ENCODE measurements around the gene ABCC2.
A peak's percentile ranks its signal among the peaks of the same experiment; 100 is the strongest.

The ABCC2 gene

GRCh38 chr10:99791831-99792230, 9.4 kb downstream of the ABCC2 start:
- no peaks in the 10 kb centered on the region for H3K27me3 ChIP-seq (ENCODE audit: low read depth, low read length)
- no peaks in the 10 kb centered on the region for H3K36me3 ChIP-seq (ENCODE audit: control insufficient read depth in 1 of 2, insufficient read depth in 2 of 2, low read length in 2 of 2)
- no peak overlapping the region for H3K27ac ChIP-seq (ENCODE audit: low read length)
- H3K4me3 ChIP-seq (ENCODE audit: low read depth in 1 of 2, low read length in 2 of 2), result no peak overlapping the region
- peaks cover 0 to 5% of the 10 kb centered on the region in 2 donors for H3K4me1 ChIP-seq (ENCODE audit: control insufficient read depth in 1 of 2, insufficient read depth in 2 of 2, low read length in 2 of 2)
- H3K9me3 ChIP-seq (ENCODE audit: control insufficient read depth in 1 of 2, low read length in 2 of 2), result no peaks in the 10 kb centered on the region

GRCh38 chr10:99793819-99794218, 11.4 kb downstream of the ABCC2 start:
- Histone ChIP-seq H3K4me1 (ENCODE audit: control insufficient read depth in 1 of 2, insufficient read depth in 2 of 2, low read length in 2 of 2) (peaks cover 0 to 5% of the 10 kb centered on the region in 2 donors), H3K36me3 (ENCODE audit: control insufficient read depth in 1 of 2, insufficient read depth in 2 of 2, low read length in 2 of 2) (no peaks in the 10 kb centered on the region), H3K27ac (ENCODE audit: low read length) (no peak overlapping the region), H3K4me3 (ENCODE audit: low read depth in 1 of 2, low read length in 2 of 2) (no peak overlapping the region), H3K27me3 (ENCODE audit: low read depth, low read length) (no peaks in the 10 kb centered on the region), H3K9me3 (ENCODE audit: control insufficient read depth in 1 of 2, low read length in 2 of 2) (no peaks in the 10 kb centered on the region)

GRCh38 chr10:99796928-99797327, 14.5 kb downstream of the ABCC2 start:
- no peak overlapping the region for H3K27ac ChIP-seq (ENCODE audit: low read length)
- no peaks in the 10 kb centered on the region for H3K27me3 ChIP-seq (ENCODE audit: low read depth, low read length)
- no peaks in the 10 kb centered on the region for H3K4me1 ChIP-seq (ENCODE audit: control insufficient read depth in 1 of 2, insufficient read depth in 2 of 2, low read length in 2 of 2)
- H3K36me3 ChIP-seq (ENCODE audit: control insufficient read depth in 1 of 2, insufficient read depth in 2 of 2, low read length in 2 of 2), result no peaks in the 10 kb centered on the region
- H3K4me3 ChIP-seq (ENCODE audit: low read depth in 1 of 2, low read length in 2 of 2), result no peak overlapping the region
- H3K9me3 ChIP-seq (ENCODE audit: control insufficient read depth in 1 of 2, low read length in 2 of 2), result no peaks in the 10 kb centered on the region

- no peak overlapping the region for H3K4me3 ChIP-seq (ENCODE audit: low read depth in 1 of 2, low read length in 2 of 2)
- H3K27me3 ChIP-seq (ENCODE audit: low read depth, low read length), result no peaks in the 10 kb centered on the region
- H3K36me3 ChIP-seq (ENCODE audit: control insufficient read depth in 1 of 2, insufficient read depth in 2 of 2, low read length in 2 of 2), result no peaks in the 10 kb centered on the region
- no peak overlapping the region for H3K27ac ChIP-seq (ENCODE audit: low read length)
- H3K4me1 ChIP-seq (ENCODE audit: control insufficient read depth in 1 of 2, insufficient read depth in 2 of 2, low read length in 2 of 2), result no peaks in the 10 kb centered on the region
- H3K9me3 ChIP-seq (ENCODE audit: control insufficient read depth in 1 of 2, low read length in 2 of 2), result no peaks in the 10 kb centered on the region
These were observed 15.6 kb downstream of the ABCC2 start for GRCh38 chr10:99798031-99798430.

GRCh38 chr10:99798920-99799319, 16.5 kb downstream of the ABCC2 start:
- no peak overlapping the region for H3K27ac ChIP-seq (ENCODE audit: low read length)
- no peaks in the 10 kb centered on the region for H3K36me3 ChIP-seq (ENCODE audit: control insufficient read depth in 1 of 2, insufficient read depth in 2 of 2, low read length in 2 of 2)
- H3K27me3 ChIP-seq (ENCODE audit: low read depth, low read length), result no peaks in the 10 kb centered on the region
- no peaks in the 10 kb centered on the region for H3K9me3 ChIP-seq (ENCODE audit: control insufficient read depth in 1 of 2, low read length in 2 of 2)
- H3K4me3 ChIP-seq (ENCODE audit: low read depth in 1 of 2, low read length in 2 of 2), result no peak overlapping the region
- no peaks in the 10 kb centered on the region for H3K4me1 ChIP-seq (ENCODE audit: control insufficient read depth in 1 of 2, insufficient read depth in 2 of 2, low read length in 2 of 2)

GRCh38 chr10:99799613-99800012, 17.2 kb downstream of the ABCC2 start:
- H3K27me3 ChIP-seq (ENCODE audit: low read depth, low read length), result no peaks in the 10 kb centered on the region
- no peaks in the 10 kb centered on the region for H3K4me1 ChIP-seq (ENCODE audit: control insufficient read depth in 1 of 2, insufficient read depth in 2 of 2, low read length in 2 of 2)
- H3K9me3 ChIP-seq (ENCODE audit: control insufficient read depth in 1 of 2, low read length in 2 of 2), result no peaks in the 10 kb centered on the region
- H3K36me3 ChIP-seq (ENCODE audit: control insufficient read depth in 1 of 2, insufficient read depth in 2 of 2, low read length in 2 of 2), result no peaks in the 10 kb centered on the region
- no peak overlapping the region for H3K4me3 ChIP-seq (ENCODE audit: low read depth in 1 of 2, low read length in 2 of 2)
- H3K27ac ChIP-seq (ENCODE audit: low read length), result no peak overlapping the region

- Histone ChIP-seq H3K36me3 (ENCODE audit: control insufficient read depth in 1 of 2, insufficient read depth in 2 of 2, low read length in 2 of 2) (no peaks in the 10 kb centered on the region), H3K4me3 (ENCODE audit: low read depth in 1 of 2, low read length in 2 of 2) (no peak overlapping the region), H3K27ac (ENCODE audit: low read length) (no peak overlapping the region), H3K9me3 (ENCODE audit: control insufficient read depth in 1 of 2, low read length in 2 of 2) (no peaks in the 10 kb centered on the region), H3K4me1 (ENCODE audit: control insufficient read depth in 1 of 2, insufficient read depth in 2 of 2, low read length in 2 of 2) (peaks cover 0 to 2% of the 10 kb centered on the region in 2 donors), H3K27me3 (ENCODE audit: low read depth, low read length) (no peaks in the 10 kb centered on the region)
These were observed 22.0 kb downstream of the ABCC2 start for GRCh38 chr10:99804471-99804870.

- H3K27me3 ChIP-seq (ENCODE audit: low read depth, low read length), result no peaks in the 10 kb centered on the region
- H3K27ac ChIP-seq (ENCODE audit: low read length), result no peak overlapping the region
- no peaks in the 10 kb centered on the region for H3K9me3 ChIP-seq (ENCODE audit: control insufficient read depth in 1 of 2, low read length in 2 of 2)
- H3K36me3 ChIP-seq (ENCODE audit: control insufficient read depth in 1 of 2, insufficient read depth in 2 of 2, low read length in 2 of 2), result no peaks in the 10 kb centered on the region
- H3K4me3 ChIP-seq (ENCODE audit: low read depth in 1 of 2, low read length in 2 of 2), result no peak overlapping the region
- H3K4me1 ChIP-seq (ENCODE audit: control insufficient read depth in 1 of 2, insufficient read depth in 2 of 2, low read length in 2 of 2), result peaks cover 0 to 6% of the 10 kb centered on the region in 2 donors
These were observed 22.8 kb downstream of the ABCC2 start for GRCh38 chr10:99805190-99805589.

GRCh38 chr10:99806091-99806490, 23.7 kb downstream of the ABCC2 start:
- H3K4me1 ChIP-seq (ENCODE audit: control insufficient read depth in 1 of 2, insufficient read depth in 2 of 2, low read length in 2 of 2), result peaks cover 0 to 6% of the 10 kb centered on the region in 2 donors
- no peaks in the 10 kb centered on the region for H3K9me3 ChIP-seq (ENCODE audit: control insufficient read depth in 1 of 2, low read length in 2 of 2)
- H3K36me3 ChIP-seq (ENCODE audit: control insufficient read depth in 1 of 2, insufficient read depth in 2 of 2, low read length in 2 of 2), result no peaks in the 10 kb centered on the region
- H3K4me3 ChIP-seq (ENCODE audit: low read depth in 1 of 2, low read length in 2 of 2), result no peak overlapping the region
- no peak overlapping the region for H3K27ac ChIP-seq (ENCODE audit: low read length)
- no peaks in the 10 kb centered on the region for H3K27me3 ChIP-seq (ENCODE audit: low read depth, low read length)

- H3K27ac ChIP-seq (ENCODE audit: low read length), result no peak overlapping the region
- H3K4me3 ChIP-seq (ENCODE audit: low read depth in 1 of 2, low read length in 2 of 2), result no peak overlapping the region
- H3K4me1 ChIP-seq (ENCODE audit: control insufficient read depth in 1 of 2, insufficient read depth in 2 of 2, low read length in 2 of 2), result peaks cover 0 to 6% of the 10 kb centered on the region in 2 donors
- no peaks in the 10 kb centered on the region for H3K27me3 ChIP-seq (ENCODE audit: low read depth, low read length)
- H3K9me3 ChIP-seq (ENCODE audit: control insufficient read depth in 1 of 2, low read length in 2 of 2), result no peaks in the 10 kb centered on the region
- no peaks in the 10 kb centered on the region for H3K36me3 ChIP-seq (ENCODE audit: control insufficient read depth in 1 of 2, insufficient read depth in 2 of 2, low read length in 2 of 2)
These were observed 25.3 kb downstream of the ABCC2 start for GRCh38 chr10:99807786-99808185.

GRCh38 chr10:99808270-99808669, 25.8 kb downstream of the ABCC2 start:
- Histone ChIP-seq H3K4me3 (ENCODE audit: low read depth in 1 of 2, low read length in 2 of 2) (no peak overlapping the region), H3K27ac (ENCODE audit: low read length) (no peak overlapping the region), H3K9me3 (ENCODE audit: control insufficient read depth in 1 of 2, low read length in 2 of 2) (no peaks in the 10 kb centered on the region), H3K36me3 (ENCODE audit: control insufficient read depth in 1 of 2, insufficient read depth in 2 of 2, low read length in 2 of 2) (no peaks in the 10 kb centered on the region), H3K4me1 (ENCODE audit: control insufficient read depth in 1 of 2, insufficient read depth in 2 of 2, low read length in 2 of 2) (peaks cover 0 to 6% of the 10 kb centered on the region in 2 donors), H3K27me3 (ENCODE audit: low read depth, low read length) (no peaks in the 10 kb centered on the region)

GRCh38 chr10:99809481-99809880, 27.0 kb downstream of the ABCC2 start:
- peaks cover 0 to 6% of the 10 kb centered on the region in 2 donors for H3K4me1 ChIP-seq (ENCODE audit: control insufficient read depth in 1 of 2, insufficient read depth in 2 of 2, low read length in 2 of 2)
- H3K4me3 ChIP-seq (ENCODE audit: low read depth in 1 of 2, low read length in 2 of 2), result no peak overlapping the region
- H3K36me3 ChIP-seq (ENCODE audit: control insufficient read depth in 1 of 2, insufficient read depth in 2 of 2, low read length in 2 of 2), result no peaks in the 10 kb centered on the region
- H3K27ac ChIP-seq (ENCODE audit: low read length), result peak overlapping the region; percentile 15
- no peaks in the 10 kb centered on the region for H3K9me3 ChIP-seq (ENCODE audit: control insufficient read depth in 1 of 2, low read length in 2 of 2)
- H3K27me3 ChIP-seq (ENCODE audit: low read depth, low read length), result no peaks in the 10 kb centered on the region
